A673 (cell line): ENCODE data around the gene ACVR2B. TPM values are rescaled to one million over a fixed set of nuclear protein-coding genes. Genes with fewer than 3 reads are reported as not detected.
A peak's percentile ranks its signal among the peaks of the same experiment; 100 is the strongest.

Experiments used
- BruUV-seq: library from RNA; stranded (reverse); fragments of 400-500 nt; replicated peaks from 2 replicates; lab custom pipeline; 2021; lab: Mats Ljungman, UMichigan
- CTCF ChIA-PET: fragments of 300-600 bp; sonication (Branson Sonifier 250); formaldehyde crosslinking; loops from one replicate; lab custom pipeline; 2022; ENCODE audit warnings: antibody characterized with exemption; lab: Charles Lee
- POLR2A ChIA-PET: fragments of 300-600 bp; sonication (Branson Sonifier 250); formaldehyde crosslinking; loops from one replicate; lab custom pipeline; 2022; ENCODE audit warnings: antibody characterized with exemption; ENCODE audit not compliant: low non-redundant PET; lab: Charles Lee
- DNase-seq: peaks from one replicate; pipeline ENCODE4 v3.0.0-alpha.2; 2015; ENCODE audit warnings: low spot score
- H3K27ac ChIP-seq: fragments of 200-600 bp; sonication (generic); 2 replicates; pipeline ENCODE4 v1.5.1; 2016; ENCODE audit warnings: mixed run types, low read depth, mild to moderate bottlenecking, mixed read lengths, antibody characterized with exemption, low read length; ENCODE audit not compliant: poor library complexity, severe bottlenecking
- H3K27me3 ChIP-seq: fragments of 200-600 bp; sonication (generic); replicated peaks from 2 replicates; pipeline ENCODE4 v1.6.1; 2017; ENCODE audit warnings: mixed run types, low read depth, mild to moderate bottlenecking, mixed read lengths, antibody characterized with exemption, low read length; ENCODE audit not compliant: insufficient read depth, poor library complexity
- H3K36me3 ChIP-seq: fragments of 200-600 bp; sonication (generic); 2 replicates; pipeline ENCODE4 v1.6.1; 2016; ENCODE audit warnings: mixed run types, mild to moderate bottlenecking, mixed read lengths, antibody characterized with exemption, low read length; ENCODE audit not compliant: insufficient read depth, poor library complexity, severe bottlenecking
- H3K4me1 ChIP-seq: fragments of 200-600 bp; sonication (generic); 2 replicates; pipeline ENCODE4 v1.6.1; 2017; ENCODE audit warnings: mixed run types, mild to moderate bottlenecking, mixed read lengths, antibody characterized with exemption, low read length; ENCODE audit not compliant: insufficient read depth, poor library complexity, severe bottlenecking
- H3K4me3 ChIP-seq: fragments of 200-600 bp; sonication (generic); 2 replicates; pipeline ENCODE4 v1.5.1; 2016; ENCODE audit warnings: low read depth, mixed run types, mild to moderate bottlenecking, mixed read lengths, low read length; ENCODE audit not compliant: poor library complexity, severe bottlenecking
- H3K9me3 ChIP-seq: fragments of 200-600 bp; sonication (generic); 2 replicates; pipeline ENCODE4 v1.6.1; 2016; ENCODE audit warnings: mixed run types, low read depth, mild to moderate bottlenecking, mixed read lengths, antibody characterized with exemption, low read length; ENCODE audit not compliant: poor library complexity, severe bottlenecking
- EZH2 ChIP-seq: fragments of 200-600 bp; sonication (generic); IDR thresholded peaks from 2 replicates; pipeline ENCODE4 v1.6.1; 2017; ENCODE audit warnings: borderline replicate concordance, low read depth, mild to moderate bottlenecking, mixed read lengths, antibody characterized with exemption, low read length; ENCODE audit not compliant: poor library complexity, severe bottlenecking
- intact Hi-C: fragments of 100-400 bp; cut with micrococcal nuclease; formaldehyde crosslinking; loops from one replicate; pipeline ENCODE4 v1.10.0; 2022; ENCODE audit not compliant: unreplicated experiment
- total RNA-seq: library from RNA; stranded (reverse); gene quantifications from 2 replicates; pipeline ENCODE4 v1.2.3, GENCODE V29; 2021
- TF ChIP-seq, protein P1 (sequence below): fragments of 300-800, 200-600 bp; sonication (generic); conservative IDR thresholded peaks from 2 replicates; pipeline ENCODE4 v1.5.1; 2017; ENCODE audit warnings: low read depth, mild to moderate bottlenecking, antibody characterized with exemption, low read length, moderate library complexity, mixed read lengths

Gene ACVR2B
- total RNA-seq, 1 experiment from 2014 or later, result 6.4 TPM

DNA sequence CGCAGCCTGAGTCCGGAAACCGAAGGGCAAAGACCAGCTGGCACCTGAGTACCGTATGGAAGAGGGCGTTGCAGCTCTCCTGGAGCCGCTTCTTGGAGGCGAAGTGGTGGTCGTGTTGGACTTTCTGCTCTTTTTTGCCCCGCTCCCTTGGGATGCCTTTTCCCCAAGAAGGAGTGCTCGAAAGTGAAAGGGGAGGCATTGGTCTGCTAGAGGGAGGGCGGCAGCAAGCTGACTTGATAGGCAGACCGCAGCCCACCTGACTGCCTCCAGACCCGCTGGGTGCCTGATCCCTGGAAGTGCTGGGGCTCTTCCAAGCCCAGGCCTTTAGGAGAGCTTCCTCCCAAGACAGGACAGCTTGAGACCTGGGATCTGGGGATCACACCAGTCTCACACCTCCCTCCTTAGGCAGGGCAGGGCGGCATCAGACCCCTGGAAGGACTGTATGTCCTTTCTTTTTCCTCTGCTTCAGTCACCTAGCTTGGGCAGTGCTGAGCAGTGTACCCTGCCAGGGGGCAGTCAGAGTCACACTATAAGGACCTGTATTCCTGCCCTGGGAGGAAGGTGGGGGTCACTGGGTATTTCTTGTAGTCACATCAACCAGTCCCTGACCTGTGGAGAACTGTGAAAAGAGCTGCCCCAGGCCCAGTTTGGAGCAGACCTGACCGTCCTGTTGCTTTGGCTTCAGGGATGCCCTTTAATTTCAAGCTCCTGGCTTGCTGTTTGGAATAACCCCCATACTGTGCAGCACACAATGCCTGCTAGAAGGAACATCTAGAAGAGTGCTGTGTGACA lies 2.1 kb downstream of the ACVR2B start:
- intact Hi-C loops, result no loop called here
- Histone ChIP-seq H3K27ac (no peak overlapping the region), H3K4me3 (peak overlapping the region; percentile 63), H3K27me3 (no peaks in the 10 kb centered on the region), H3K36me3 (no peaks in the 10 kb centered on the region), H3K4me1 (no peaks in the 10 kb centered on the region), H3K9me3 (no peaks in the 10 kb centered on the region)
- no TSS peak for BruUV-seq
- CTCF ChIA-PET, result no interaction called here
- TF ChIP-seq EZH2, result no peak
- TF ChIP-seq, protein P1, sequence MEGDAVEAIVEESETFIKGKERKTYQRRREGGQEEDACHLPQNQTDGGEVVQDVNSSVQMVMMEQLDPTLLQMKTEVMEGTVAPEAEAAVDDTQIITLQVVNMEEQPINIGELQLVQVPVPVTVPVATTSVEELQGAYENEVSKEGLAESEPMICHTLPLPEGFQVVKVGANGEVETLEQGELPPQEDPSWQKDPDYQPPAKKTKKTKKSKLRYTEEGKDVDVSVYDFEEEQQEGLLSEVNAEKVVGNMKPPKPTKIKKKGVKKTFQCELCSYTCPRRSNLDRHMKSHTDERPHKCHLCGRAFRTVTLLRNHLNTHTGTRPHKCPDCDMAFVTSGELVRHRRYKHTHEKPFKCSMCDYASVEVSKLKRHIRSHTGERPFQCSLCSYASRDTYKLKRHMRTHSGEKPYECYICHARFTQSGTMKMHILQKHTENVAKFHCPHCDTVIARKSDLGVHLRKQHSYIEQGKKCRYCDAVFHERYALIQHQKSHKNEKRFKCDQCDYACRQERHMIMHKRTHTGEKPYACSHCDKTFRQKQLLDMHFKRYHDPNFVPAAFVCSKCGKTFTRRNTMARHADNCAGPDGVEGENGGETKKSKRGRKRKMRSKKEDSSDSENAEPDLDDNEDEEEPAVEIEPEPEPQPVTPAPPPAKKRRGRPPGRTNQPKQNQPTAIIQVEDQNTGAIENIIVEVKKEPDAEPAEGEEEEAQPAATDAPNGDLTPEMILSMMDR, result no peak
- DNase-seq, result no peak
- POLR2A ChIA-PET, result no interaction called here

DNA sequence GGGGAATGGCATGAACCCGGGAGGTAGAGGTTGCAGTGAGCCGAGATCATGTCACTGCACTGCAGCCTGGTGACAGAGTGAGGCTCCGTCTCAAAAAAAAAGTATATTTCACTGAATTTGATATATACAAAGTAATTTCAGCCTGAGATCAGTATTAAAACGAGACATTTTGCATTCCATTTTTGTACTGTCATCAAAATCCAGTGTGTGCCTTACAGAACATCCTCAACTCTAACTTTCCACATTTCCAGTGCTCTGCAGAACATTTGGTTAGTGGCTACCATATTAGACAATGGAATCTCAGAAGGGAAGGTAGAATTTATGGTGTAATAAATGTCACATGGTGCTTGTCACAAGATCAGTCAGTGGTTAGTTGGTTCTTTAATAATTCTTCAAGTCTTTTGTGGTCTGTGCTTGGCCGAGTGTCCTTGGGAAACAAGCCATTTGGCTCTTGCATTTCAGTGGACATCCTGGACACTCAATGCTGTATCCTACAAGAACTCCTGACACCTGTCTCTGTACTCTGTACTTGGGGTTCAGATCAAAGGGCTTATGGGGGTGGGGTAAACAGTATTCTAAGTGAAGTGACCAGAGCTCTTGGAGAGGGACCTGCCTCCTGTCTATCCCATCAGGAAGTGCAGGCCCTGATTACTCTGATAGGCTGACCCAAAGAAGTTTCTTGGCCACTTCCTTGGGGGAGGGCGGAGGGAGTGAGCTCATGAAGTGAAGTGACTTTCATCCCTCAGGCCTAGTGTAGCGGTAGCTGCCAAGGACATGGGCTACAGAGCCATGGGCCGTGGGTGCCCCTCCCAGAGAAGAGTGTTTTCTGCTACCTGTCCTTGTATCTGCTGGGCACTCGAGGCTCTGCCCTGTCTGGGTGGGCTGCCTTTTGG lies 3.7 kb downstream of the ACVR2B start:
- H3K9me3 ChIP-seq, result no peaks in the 10 kb centered on the region
- no peaks in the 10 kb centered on the region for H3K36me3 ChIP-seq
- H3K27ac ChIP-seq, result no peak overlapping the region
- POLR2A ChIA-PET, result no interaction called here
- no peak overlapping the region for H3K4me3 ChIP-seq
- H3K27me3 ChIP-seq, result no peaks in the 10 kb centered on the region
- CTCF ChIA-PET, result no interaction called here
- intact Hi-C loops, result no loop called here
- BruUV-seq, result no TSS peak
- TF ChIP-seq, protein P1, result no peak
- TF ChIP-seq EZH2, result no peak
- H3K4me1 ChIP-seq, result no peaks in the 10 kb centered on the region
- no peak for DNase-seq

DNA sequence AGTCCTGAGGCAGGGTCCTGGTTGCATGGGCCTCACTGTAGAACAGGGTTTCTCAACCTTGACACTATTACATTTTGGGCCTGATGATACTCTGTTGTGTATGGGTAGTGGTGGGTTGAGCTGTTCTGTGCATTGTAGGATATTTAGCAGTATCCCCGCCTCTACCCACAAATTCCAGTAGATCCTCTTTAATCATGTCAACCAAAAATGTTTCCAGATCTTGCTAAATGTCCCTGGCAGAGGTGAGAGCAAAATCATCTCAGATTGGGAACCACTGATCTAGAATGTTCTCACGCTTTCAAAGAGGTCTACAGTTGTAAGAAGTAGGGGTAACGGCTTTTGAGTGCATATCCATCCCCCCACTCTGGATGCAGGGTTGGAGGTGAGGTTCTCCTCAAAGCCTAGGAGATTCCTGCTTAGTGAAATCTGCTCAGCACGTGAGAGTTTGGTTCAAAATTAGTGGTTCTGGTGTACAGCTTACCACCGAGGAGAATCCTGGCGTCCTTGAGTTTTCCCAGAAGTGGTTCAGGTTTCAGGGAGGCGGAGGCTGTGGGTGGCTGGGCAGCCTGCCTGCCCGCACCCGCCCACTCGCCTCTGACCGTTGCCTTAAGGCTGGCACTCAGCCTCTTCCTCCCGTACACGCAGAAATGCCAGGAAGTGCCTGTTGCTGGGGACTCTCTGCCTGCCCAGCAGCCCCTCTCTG lies 5.3 kb downstream of the ACVR2B start:
- intact Hi-C loops, result no loop called here
- Histone ChIP-seq H3K27ac (no peak overlapping the region), H3K4me1 (no peaks in the 10 kb centered on the region), H3K4me3 (no peak overlapping the region), H3K27me3 (no peaks in the 10 kb centered on the region), H3K9me3 (no peaks in the 10 kb centered on the region), H3K36me3 (no peaks in the 10 kb centered on the region)
- ChIA-PET POLR2A (no interaction called here), CTCF (no interaction called here)
- no peak for DNase-seq
- no peak for TF ChIP-seq EZH2
- TF ChIP-seq, protein P1, result no peak
- BruUV-seq, result no TSS peak
